Measurements from ENCODE around the gene SORCS2.

DNA sequence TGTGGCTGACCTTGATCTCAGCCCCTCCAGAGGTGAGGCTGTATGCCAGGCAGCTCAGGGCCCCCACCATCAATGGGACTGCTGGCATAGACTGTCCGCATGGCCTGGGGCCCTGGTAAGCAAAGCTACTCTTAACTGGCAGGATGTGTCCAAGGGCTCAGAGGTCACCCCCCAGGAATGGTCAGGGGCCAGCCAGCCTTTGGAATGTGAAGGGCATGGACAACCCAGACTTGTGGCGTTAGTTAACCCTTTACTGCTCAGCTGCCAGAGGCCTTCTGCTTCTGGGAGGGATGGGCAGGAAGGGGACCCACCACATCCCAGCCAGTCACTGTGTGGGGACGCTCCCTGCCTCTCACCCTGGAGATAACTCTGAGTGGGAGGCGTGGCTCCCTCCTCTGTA is 322.5 kb downstream of the SORCS2 start:
- TF ChIP-seq TAF1 (IDR thresholded peaks at IDR 0.05; ENCODE audit: low read depth), result no peak
- TF ChIP-seq, protein P1, sequence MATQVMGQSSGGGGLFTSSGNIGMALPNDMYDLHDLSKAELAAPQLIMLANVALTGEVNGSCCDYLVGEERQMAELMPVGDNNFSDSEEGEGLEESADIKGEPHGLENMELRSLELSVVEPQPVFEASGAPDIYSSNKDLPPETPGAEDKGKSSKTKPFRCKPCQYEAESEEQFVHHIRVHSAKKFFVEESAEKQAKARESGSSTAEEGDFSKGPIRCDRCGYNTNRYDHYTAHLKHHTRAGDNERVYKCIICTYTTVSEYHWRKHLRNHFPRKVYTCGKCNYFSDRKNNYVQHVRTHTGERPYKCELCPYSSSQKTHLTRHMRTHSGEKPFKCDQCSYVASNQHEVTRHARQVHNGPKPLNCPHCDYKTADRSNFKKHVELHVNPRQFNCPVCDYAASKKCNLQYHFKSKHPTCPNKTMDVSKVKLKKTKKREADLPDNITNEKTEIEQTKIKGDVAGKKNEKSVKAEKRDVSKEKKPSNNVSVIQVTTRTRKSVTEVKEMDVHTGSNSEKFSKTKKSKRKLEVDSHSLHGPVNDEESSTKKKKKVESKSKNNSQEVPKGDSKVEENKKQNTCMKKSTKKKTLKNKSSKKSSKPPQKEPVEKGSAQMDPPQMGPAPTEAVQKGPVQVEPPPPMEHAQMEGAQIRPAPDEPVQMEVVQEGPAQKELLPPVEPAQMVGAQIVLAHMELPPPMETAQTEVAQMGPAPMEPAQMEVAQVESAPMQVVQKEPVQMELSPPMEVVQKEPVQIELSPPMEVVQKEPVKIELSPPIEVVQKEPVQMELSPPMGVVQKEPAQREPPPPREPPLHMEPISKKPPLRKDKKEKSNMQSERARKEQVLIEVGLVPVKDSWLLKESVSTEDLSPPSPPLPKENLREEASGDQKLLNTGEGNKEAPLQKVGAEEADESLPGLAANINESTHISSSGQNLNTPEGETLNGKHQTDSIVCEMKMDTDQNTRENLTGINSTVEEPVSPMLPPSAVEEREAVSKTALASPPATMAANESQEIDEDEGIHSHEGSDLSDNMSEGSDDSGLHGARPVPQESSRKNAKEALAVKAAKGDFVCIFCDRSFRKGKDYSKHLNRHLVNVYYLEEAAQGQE (IDR thresholded peaks at IDR 0.05; ENCODE audit: low read depth), result no peak
- TF ChIP-seq CREB1 (IDR thresholded peaks at IDR 0.05; ENCODE audit: low read depth), result no peak

All from Ishikawa (cell line).